H1 (cell line): Measurements from ENCODE around the gene POLA1. TPM values are rescaled to one million over a fixed set of nuclear protein-coding genes. Genes with fewer than 3 reads are reported as not detected.

Source experiments
- CEBPB ChIP-seq: IDR thresholded peaks from 2 replicates; pipeline ENCODE4 v1.6.1; 2012; ENCODE audit warnings: low read depth, low read length
- CHD7 ChIP-seq: fragments of 300-600 bp; sonication (generic); IDR thresholded peaks from 2 replicates; pipeline ENCODE4 v1.7.1; 2012; ENCODE audit warnings: low read length, moderate library complexity, mild to moderate bottlenecking, inconsistent platforms; ENCODE audit not compliant: insufficient replicate concordance
- TEAD4 ChIP-seq: IDR thresholded peaks from 2 replicates; pipeline ENCODE4 v1.6.1; 2012; ENCODE audit warnings: low read depth, low read length, inconsistent platforms, mixed read lengths
- polyA plus RNA-seq, 7 experiments: library from polyadenylated mRNA; depleted of rRNA in 3 of 7; stranded (reverse) in 5 of 7; unstranded in 2 of 7; fragments of >200 nt in 5 of 7; fragments of 200-250 nt in 2 of 7; gene quantifications; 1 replicate in 5 of 7; 2 replicates in 1 of 7; 4 replicates in 1 of 7; pipeline versions ENCODE4 v1.2.1 to v1.2.3, GENCODE V29; 2011 to 2013; ENCODE audit warnings: missing spikeins in 2 of 7, mixed read lengths in 2 of 7
- total RNA-seq: library from RNA; stranded (reverse); fragmentation: NEBNext Ultra II Directional; extraction: Animal tissue kit (Norgen Biotek cat#: 25700); gene quantifications from 2 replicates; pipeline ENCODE4 v1.2.1, GENCODE V29; 2021

Gene POLA1
- total and polyA plus RNA-seq, 2 of the 8 experiments (the other 6 are each of a cell fraction or from before 2014, with no cell fraction given), result 5.6 to 34.9 TPM

- TF ChIP-seq CHD7 (no peak), CEBPB (no peak), TEAD4 (no peak)
These were observed 240.6 kb downstream of the POLA1 start (continued) for GRCh38 chrX:24934279-24934678.
